Activated CD8-positive, alpha-beta T cell treated with anti-CD3 and anti-CD28 coated beads for 36 hours (primary cell): ENCODE results near the gene TDRD10. TPM values are rescaled to one million over a fixed set of nuclear protein-coding genes. Genes with fewer than 3 reads are reported as not detected.

Experiments used
- ATAC-seq: fragments of 200-7000 bp; cut with Tn5 transposase; one replicate; pipeline ENCODE4 v1.10.0; 2021; ENCODE audit warnings: mild to moderate bottlenecking, moderate library complexity
- CTCF ChIA-PET: fragments of 350-600 bp; sonication (Branson Sonifier 250); formaldehyde crosslinking; loops from one replicate; lab custom pipeline; 2021; ENCODE audit warnings: antibody characterized with exemption; lab: Charles Lee
- POLR2A ChIA-PET: fragments of 350-600 bp; sonication (Branson Sonifier 250); formaldehyde crosslinking; loops from one replicate; lab custom pipeline; 2021; ENCODE audit warnings: antibody characterized with exemption; lab: Charles Lee
- DNase-seq: peaks from one replicate; pipeline ENCODE4 v3.0.0-alpha.2; 2020
- H3K27ac Mint-ChIP-seq: one replicate; pipeline ENCODE4 v1.8.0; 2021; ENCODE audit warnings: mild to moderate bottlenecking, mixed read lengths
- H3K27me3 Mint-ChIP-seq: one replicate; pipeline ENCODE4 v1.8.0; 2021; ENCODE audit warnings: mixed read lengths
- H3K36me3 Mint-ChIP-seq: one replicate; pipeline ENCODE4 v1.8.0; 2021; ENCODE audit warnings: low read depth, mixed read lengths
- H3K4me1 Mint-ChIP-seq: one replicate; pipeline ENCODE4 v1.8.0; 2021; ENCODE audit warnings: low read depth, mixed read lengths
- H3K4me3 Mint-ChIP-seq: one replicate; pipeline ENCODE4 v1.8.0; 2021; ENCODE audit warnings: mild to moderate bottlenecking, moderate library complexity, mixed read lengths
- H3K9me3 Mint-ChIP-seq: one replicate; pipeline ENCODE4 v1.8.0; 2021; ENCODE audit warnings: mixed read lengths
- intact Hi-C: fragments of 100-400 bp; cut with micrococcal nuclease; formaldehyde crosslinking; loops from one replicate; pipeline ENCODE4 v1.10.0; 2022
- total RNA-seq, 2 experiments: library from RNA; stranded (reverse); gene quantifications; one replicate each; pipeline ENCODE4 v1.2.3, GENCODE V29; 2021
- TF ChIP-seq, protein P1 (sequence below): fragments of 200-600 bp; IDR thresholded peaks from one replicate; pipeline ENCODE4 v1.8.0; 2022; ENCODE audit warnings: antibody characterized with exemption, mild to moderate bottlenecking

TDRD10 gene
- total RNA-seq, 2 experiments from 2014 or later, result not detected

DNA sequence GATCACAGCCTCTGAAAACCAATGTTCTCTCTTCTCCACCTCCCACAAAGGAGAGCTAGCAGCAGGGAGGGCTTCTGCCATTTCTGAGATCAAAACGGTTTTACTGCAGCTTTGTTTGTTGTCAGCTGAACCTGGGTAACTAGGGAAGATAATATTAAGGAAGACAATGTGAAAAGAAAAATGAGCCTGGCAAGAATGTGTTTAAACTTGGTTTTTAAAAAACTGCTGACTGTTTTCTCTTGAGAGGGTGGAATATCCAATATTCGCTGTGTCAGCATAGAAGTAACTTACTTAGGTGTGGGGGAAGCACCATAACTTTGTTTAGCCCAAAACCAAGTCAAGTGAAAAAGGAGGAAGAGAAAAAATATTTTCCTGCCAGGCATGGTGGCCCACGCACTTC lies 35.8 kb upstream of the TDRD10 start:
- H3K27ac Mint-ChIP-seq, result no peak overlapping the region
- TF ChIP-seq, protein P1, sequence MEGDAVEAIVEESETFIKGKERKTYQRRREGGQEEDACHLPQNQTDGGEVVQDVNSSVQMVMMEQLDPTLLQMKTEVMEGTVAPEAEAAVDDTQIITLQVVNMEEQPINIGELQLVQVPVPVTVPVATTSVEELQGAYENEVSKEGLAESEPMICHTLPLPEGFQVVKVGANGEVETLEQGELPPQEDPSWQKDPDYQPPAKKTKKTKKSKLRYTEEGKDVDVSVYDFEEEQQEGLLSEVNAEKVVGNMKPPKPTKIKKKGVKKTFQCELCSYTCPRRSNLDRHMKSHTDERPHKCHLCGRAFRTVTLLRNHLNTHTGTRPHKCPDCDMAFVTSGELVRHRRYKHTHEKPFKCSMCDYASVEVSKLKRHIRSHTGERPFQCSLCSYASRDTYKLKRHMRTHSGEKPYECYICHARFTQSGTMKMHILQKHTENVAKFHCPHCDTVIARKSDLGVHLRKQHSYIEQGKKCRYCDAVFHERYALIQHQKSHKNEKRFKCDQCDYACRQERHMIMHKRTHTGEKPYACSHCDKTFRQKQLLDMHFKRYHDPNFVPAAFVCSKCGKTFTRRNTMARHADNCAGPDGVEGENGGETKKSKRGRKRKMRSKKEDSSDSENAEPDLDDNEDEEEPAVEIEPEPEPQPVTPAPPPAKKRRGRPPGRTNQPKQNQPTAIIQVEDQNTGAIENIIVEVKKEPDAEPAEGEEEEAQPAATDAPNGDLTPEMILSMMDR, result no peak
- intact Hi-C loops, result no loop called here
- no peaks in the 10 kb centered on the region for H3K36me3 Mint-ChIP-seq
- no peaks in the 10 kb centered on the region for H3K27me3 Mint-ChIP-seq
- DNase-seq (no peak), ATAC-seq (no peak)
- CTCF ChIA-PET, result interaction anchor here (0.8 kb wide), 1 partner anchor 102 kb away, joined by 3 read pairs; no protein-coding TSS in a partner anchor
- H3K4me3 Mint-ChIP-seq, result no peak overlapping the region
- H3K4me1 Mint-ChIP-seq, result peaks cover 41% of the 10 kb centered on the region
- no peaks in the 10 kb centered on the region for H3K9me3 Mint-ChIP-seq
- POLR2A ChIA-PET, result interaction anchor here (2.4 kb wide), 1 partner anchor 15 kb away, joined by 7 read pairs; no protein-coding TSS in a partner anchor

DNA sequence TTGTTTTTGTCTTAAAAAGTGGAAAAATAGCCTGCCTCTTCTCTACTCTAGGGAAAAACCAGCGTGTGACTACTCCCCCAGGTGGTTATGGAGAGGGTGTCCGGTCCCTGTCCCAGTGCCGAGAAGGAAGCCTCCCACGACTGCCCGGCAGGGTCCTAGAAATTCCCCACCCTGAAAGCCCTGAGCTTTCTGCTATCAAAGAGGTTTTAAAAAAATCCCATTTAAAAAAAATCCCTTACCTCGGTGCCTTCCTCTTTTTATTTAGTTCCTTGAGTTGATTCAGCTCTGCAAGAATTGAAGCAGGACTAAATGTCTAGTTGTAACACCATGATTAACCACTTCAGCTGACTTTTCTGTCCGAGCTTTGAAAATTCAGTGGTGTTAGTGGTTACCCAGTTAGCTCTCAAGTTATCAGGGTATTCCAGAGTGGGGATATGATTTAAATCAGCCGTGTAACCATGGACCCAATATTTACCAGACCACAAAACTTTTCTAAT lies 35.0 kb upstream of the TDRD10 start:
- ChIA-PET POLR2A (interaction anchor here (1.2 kb wide), 1 partner anchor 131 kb away, joined by 3 read pairs; no protein-coding TSS in a partner anchor), CTCF (interaction anchor here (0.8 to 2.3 kb wide), 5 partner anchors 19 to 133 kb away, joined by 3 to 12 read pairs (median 6); no protein-coding TSS in a partner anchor)
- no peak for ATAC-seq
- no peaks in the 10 kb centered on the region for H3K27me3 Mint-ChIP-seq
- H3K9me3 Mint-ChIP-seq, result no peaks in the 10 kb centered on the region
- H3K27ac Mint-ChIP-seq, result no peak overlapping the region
- no peak overlapping the region for H3K4me3 Mint-ChIP-seq
- H3K4me1 Mint-ChIP-seq, result peaks cover 40% of the 10 kb centered on the region
- TF ChIP-seq, protein P1, result no peak
- DNase-seq, result no peak
- intact Hi-C loops, result no loop called here
- no peaks in the 10 kb centered on the region for H3K36me3 Mint-ChIP-seq

DNA sequence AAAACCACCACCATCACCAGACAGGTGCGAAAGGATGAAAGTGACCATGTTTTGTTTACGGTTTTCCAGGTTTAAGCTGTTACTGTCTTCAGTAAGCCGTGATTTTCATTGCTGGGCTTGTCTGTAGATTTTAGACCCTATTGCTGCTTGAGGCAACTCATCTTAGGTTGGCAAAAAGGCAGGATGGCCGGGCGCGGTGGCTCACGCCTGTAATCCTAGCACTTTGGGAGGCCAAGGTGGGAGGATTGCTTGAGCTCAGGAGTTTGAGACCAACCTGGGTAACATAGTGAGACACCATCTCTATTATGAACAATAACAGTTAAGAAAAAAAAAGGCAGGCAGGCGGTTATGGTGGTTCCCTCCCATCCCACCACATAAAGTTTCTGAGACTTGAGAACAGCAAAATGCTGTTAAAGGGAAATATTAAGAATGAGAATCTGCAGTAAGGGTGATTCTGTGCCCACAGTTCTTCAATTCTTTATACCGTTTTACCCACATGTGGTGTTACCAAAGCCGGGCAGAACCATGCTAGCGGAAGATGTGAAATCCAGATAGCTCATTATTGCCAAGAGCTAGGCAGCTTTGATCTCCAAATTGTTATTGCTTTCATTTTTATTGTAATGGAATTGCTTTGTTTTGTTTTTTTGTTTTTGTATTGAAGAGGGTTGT lies 34.5 kb upstream of the TDRD10 start:
- no peak overlapping the region for H3K4me3 Mint-ChIP-seq
- POLR2A ChIA-PET, result interaction anchor here (1.2 kb wide), 1 partner anchor 132 kb away, joined by 3 read pairs; no protein-coding TSS in a partner anchor
- H3K4me1 Mint-ChIP-seq, result peaks cover 37% of the 10 kb centered on the region

DNA sequence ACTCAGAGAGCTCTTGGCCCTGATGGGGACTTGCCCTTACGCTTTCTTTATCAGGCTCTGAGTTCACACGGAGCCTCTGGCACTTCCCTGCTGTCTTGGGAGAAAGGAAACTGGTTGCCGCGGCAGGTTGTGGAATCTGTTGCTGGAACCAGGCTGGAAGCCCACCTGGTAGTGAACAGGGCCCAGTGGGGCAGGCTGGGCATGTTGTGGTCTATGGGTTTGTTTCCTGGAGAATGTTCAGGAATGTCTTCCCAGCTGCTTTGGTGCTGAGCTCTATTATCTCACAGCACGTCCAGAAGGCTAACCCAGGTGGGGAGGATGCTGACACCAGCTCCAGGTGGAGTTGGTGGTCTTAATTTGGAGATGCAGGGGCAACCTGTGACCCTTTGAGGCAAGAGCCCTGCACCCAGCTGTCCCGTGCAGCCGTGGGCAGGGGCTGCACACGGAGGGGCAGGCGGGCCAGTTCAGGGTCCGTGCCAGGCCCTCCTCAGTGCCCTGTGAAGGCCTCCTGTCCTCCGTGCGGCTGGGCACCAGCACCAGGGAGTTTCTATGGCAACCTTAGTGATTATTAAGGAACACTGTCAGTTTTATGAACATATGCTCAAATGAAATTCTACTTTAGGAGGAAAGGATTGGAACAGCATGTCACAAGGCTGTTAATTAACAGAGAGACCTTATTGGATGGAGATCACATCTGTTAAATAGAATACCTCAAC lies 33.3 kb upstream of the TDRD10 start:
- POLR2A ChIA-PET, result interaction anchor here (1.2 kb wide), 1 partner anchor 133 kb away, joined by 3 read pairs; no protein-coding TSS in a partner anchor
- H3K27ac Mint-ChIP-seq, result no peak overlapping the region
- CTCF ChIA-PET, result interaction anchor here (1.0 to 2.3 kb wide), 6 partner anchors 10 to 135 kb away, joined by 3 to 15 read pairs (median 6); no protein-coding TSS in a partner anchor
- no peak for ATAC-seq
- no peak for DNase-seq
- H3K36me3 Mint-ChIP-seq, result no peaks in the 10 kb centered on the region
- TF ChIP-seq, protein P1, result no peak
- H3K27me3 Mint-ChIP-seq, result no peaks in the 10 kb centered on the region
- no peak overlapping the region for H3K4me3 Mint-ChIP-seq
- intact Hi-C loops, result no loop called here
- no peaks in the 10 kb centered on the region for H3K9me3 Mint-ChIP-seq
- H3K4me1 Mint-ChIP-seq, result peaks cover 27% of the 10 kb centered on the region

More for the DNA sequence above, 34.5 kb upstream of the TDRD10 start:
- no peaks in the 10 kb centered on the region for H3K36me3 Mint-ChIP-seq
- no peaks in the 10 kb centered on the region for H3K27me3 Mint-ChIP-seq
- no peak overlapping the region for H3K27ac Mint-ChIP-seq
- no peak for ATAC-seq
- H3K9me3 Mint-ChIP-seq, result no peaks in the 10 kb centered on the region
- intact Hi-C loops, result no loop called here
- CTCF ChIA-PET, result interaction anchor here (0.8 to 2.3 kb wide), 8 partner anchors 12 to 134 kb away, joined by 3 to 15 read pairs (median 6); no protein-coding TSS in a partner anchor
- TF ChIP-seq, protein P1, result no peak
- no peak for DNase-seq
